GM21360 (cell line): ENCODE data around the gene TRMT112.

Source experiments
- ATAC-seq: cut with Tn5 transposase; IDR thresholded peaks from one replicate; pipeline ENCODE4 v1.9.1; 2021; ENCODE audit warnings: mild to moderate bottlenecking, moderate library complexity; ENCODE audit not compliant: unreplicated experiment

The TRMT112 gene

DNA sequence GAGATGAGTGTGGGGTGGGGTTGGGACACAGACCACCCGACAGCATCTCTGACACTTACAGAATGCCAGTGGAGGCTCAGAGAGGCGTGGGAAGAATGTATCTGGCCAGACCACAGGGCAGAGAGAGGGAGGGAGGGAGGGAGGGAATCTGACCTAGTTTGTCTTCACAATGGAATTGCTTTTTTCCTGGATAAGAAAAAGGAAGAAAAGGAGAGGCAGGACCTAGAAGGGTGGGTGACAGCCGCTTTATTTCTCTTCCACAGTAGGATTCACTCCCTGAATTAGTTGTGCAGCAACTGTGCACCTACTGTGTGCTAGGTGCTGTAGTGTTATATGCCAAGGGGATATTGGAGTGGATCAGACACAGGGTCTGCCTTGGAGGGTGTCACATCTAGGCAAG is 22.6 kb downstream of the TRMT112 start:
- no peak for ATAC-seq

DNA sequence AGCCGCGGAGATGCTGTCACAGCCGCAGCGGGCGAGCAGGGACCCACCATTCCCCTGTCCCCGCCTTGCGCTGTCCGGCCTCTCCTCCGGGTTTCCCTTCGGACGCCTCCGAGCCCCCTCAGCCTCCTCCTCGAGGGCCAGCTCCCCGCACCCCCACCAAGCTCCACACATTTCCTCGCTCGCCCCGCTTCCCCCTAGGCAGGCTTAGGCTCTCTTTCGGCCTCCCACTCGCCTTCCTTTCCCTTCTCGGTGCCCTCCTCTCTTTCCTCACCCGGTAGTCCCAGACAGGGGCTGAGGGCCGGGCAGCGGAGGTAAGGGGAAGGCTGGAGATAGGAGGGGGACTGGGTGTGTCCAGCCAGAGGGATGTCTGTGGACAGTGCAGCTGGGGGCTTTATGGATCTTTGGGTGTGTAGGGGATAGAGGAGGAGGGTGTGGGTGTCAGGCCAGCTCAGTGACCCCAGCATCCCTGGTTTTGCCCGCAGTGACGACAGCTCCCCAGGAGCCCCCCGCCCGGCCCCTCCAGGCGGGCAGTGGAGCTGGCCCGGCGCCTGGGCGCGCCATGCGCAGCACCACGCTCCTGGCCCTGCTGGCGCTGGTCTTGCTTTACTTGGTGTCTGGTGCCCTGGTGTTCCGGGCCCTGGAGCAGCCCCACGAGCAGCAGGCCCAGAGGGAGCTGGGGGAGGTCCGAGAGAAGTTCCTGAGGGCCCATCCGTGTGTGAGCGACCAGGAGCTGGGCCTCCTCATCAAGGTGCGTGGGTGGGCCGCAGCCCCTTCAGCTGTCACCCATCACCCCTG is 24.7 kb downstream of the TRMT112 start:
- ATAC-seq = no peak

DNA sequence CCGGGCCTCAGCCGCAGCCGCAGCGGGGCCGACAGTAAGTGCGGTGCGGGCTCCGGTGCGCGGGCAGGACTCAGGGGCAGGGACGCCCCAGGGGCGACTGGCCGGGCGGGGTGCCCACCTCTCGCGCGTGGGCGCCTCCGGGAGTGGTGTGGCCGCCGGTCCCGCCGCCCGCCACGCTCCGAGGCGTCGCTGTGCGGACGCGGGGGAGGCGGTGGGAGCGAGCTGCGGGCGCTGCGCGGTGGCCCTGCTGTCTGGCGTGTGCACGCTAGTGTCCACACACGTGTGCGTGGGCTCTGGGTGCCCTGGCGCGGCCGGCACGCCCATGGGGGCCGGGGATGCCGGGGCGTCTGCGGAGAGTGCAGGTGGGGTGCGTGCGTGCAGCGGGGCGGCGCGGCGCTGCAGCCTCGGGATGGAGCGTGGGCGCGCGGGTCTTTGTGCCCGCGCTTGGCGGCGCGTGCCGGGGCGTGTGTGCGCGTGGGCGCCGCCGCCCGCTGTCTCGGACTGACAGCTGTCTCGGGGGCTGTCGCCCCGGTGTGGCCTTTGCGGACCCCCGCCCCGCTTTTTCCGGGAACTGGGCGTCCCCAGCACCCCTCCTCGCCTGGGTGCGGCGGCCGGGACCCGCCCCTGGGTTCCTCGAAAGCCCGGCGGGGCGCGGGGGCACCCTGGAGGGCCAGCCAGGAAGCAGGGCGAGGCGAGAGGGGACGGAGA is 25.5 kb downstream of the TRMT112 start:
- ATAC-seq = no peak

DNA sequence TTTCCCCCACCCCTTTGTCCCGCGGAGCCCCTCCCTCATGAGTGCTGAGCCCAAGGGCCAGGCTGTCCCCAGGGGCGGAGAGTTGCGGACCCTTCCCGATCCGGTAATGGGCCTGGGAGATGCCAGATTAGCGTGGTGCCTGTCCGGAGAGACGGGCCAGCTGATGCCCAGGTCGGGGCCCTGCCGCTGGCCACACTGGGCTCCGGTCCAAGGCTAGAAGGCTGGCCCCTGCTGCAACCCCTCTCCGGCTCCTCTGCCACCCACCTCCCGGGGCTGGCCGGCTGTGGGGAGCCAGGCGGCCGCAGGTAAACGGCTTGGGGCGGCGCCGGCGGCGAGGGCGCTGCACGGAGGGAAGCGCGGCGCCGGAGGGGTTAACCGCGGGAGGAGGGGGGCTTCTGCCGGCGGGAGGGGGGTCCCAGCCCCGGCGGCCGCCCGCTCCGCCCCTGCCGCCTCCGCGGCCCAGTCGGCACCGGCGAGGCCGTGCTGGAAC is 26.1 kb downstream of the TRMT112 start, which contains the start of gene KCNK4:
KCNK4 (plus strand) TSS at position 41 of the 490 bp plus-strand sequence. CDS start 1,717 bp downstream, outside the sequence.
- ATAC-seq = no peak

DNA sequence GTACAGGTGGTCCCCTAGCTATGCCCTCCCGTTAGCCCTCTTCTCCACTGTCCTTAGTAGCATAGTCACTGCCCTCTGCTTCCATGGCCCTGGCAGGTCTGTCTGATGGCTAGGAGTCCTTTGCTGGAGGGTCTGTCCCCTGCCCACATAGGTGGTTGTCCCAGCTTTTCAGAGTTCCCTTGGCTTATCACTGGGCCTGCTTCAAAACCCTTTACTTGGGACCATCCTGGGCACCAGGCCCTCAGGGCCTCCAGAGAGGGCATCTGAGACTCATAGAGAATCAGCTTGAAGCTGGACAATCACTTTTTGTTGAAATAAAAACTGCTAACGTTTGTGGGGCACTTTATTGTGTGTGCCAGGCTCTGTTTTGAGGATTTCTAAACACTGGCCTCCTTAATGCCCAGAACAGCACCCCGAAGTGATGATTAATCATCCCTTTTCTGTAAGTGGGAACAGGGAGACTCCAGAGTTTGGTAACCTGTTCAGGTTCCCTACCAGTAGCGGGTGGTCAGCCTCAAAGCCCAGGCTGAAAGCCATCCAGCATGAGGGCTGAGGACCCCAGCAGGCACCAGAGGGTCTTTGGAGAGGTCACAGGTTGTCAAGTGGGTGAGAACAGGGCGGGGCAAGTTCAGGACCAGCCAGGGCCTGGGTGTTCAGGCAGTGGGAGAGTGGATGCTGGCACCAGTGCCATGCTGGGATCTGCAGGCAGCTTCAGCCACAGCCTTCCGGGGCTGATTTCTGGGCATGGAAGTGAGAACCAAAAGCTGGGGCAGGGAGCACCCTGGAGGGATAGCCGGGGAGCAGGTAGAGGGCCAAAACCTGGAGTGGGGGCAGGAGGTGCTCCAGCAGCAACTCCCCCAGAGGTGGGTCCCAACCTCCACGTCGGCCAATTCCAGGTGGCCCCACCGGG is 26.8 kb downstream of the TRMT112 start:
- ATAC-seq = no peak

DNA sequence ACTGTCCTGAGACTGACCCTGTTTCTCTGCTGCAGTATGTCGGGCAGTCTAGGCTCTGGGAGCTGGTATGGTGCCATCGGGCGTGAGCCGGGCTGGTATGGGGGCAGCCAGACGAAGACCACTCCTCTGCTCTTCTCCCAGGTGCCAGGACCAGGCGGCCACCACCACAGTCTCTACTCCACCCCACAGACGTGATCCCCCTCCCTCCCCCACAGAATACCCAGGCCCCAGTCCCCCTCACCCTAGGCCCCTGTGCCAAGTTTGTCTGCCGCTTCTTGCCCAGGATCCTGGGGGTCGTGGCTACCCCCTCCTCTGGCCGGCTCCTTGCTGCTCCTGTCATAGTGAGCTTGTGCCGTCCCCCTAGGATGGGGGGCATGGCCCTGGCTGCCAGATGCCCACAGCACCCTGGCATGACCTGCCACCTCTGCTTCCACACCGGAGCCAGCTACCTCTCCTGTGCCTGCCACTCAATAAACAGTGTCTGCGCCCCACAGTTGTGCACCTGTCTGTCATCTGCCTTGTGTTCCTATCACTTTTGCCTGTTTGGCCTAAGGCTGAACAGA is 28.3 kb downstream of the TRMT112 start:
- ATAC-seq = no peak

DNA sequence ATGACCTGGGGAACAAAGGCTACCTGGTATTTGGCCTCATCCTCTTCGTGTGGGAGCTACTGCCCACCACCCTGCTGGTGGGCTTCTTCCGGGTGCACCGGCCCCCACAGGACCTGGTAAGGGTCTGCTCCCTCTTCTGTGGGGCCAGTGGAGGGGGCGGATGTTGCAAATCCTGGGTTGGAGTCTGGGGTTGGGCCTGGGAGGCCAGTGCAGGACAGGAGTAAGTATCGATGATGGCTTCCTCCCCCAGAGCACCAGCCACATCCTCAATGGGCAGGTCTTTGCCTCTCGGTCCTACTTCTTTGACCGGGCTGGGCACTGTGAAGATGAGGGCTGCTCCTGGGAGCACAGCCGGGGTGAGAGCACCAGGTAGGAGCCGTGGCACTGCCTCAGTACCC is 29.0 kb downstream of the TRMT112 start:
- no peak for ATAC-seq

DNA sequence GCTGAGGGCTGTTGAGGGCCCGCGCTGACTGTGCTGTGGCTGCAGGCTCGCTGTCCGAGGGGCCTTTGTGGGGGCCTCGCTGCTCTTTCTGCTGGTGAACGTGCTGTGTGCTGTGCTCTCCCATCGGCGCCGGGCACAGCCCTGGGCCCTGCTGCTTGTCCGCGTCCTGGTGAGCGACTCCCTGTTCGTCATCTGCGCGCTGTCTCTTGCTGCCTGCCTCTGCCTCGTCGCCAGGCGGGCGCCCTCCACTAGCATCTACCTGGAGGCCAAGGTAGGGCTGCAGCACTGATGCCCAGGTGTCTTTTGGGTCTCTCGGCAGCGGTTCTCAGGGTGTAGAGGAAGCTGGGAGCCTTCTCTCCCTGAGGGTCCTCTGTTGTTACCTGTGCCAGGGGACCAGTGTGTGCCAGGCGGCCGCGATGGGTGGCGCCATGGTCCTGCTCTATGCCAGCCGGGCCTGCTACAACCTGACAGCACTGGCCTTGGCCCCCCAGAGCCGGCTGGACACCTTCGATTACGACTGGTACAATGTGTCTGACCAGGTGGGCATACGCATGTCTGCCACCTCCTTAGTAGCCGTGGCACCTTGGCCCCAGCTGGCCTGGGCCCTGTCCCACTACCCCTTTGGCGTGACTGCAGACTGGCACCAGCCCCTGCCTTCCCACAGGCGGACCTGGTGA is 29.5 kb downstream of the TRMT112 start:
- ATAC-seq = no peak

DNA sequence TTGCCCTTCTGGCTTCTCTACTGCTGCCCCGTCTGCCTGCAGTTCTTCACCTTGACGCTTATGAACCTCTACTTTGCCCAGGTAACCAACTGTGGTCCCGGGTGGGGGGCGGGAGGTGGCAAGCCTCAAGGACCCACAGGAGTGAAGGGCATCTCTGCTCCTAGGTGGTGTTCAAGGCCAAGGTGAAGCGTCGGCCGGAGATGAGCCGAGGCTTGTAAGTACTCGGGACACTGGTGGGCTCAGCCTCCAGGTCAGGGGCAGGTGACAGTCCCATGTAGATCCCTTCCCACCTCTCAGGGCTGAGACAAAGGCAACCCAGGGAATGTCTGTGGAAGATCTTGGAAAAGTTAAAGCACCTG is 30.6 kb downstream of the TRMT112 start:
- ATAC-seq = no peak

DNA sequence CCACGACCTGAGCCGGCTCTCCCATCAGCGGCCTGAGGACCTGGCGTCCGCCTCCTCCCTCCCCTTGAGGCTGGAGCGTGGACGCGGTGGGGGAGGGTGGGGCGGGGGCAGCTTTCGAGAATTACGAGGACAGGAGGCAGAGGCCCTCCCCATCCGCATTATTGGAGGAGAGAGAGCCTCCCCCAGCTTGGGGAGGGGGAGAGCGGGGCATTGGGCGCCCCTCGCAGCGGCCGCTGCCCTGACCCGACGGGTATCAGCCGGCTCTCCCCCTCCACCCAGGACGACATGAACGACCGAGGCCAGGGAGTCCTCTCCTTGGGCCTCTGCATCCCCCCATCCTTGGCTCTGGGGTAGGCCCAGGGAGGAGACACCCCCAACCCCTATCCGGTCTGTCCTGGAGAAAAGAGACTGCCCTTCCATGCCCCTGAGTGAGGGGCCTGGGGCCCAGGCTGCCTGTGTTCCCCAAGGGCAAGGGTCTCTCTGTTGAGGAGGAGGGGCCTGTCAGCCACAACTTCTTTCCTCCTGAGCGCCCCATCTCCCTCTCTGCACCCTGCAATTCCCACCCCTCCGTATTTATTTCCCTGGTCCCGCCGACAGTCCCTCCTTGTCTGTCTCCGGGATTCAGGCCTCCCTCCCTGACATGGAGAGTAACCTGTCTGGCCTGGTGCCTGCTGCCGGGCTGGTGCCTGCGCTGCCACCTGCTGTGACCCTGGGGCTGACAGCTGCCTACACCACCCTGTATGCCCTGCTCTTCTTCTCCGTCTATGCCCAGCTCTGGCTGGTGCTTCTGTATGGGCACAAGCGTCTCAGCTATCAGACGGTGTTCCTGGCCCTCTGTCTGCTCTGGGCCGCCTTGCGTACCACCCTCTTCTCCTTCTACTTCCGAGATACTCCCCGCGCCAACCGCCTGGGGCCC is 31.2 kb downstream of the TRMT112 start:
- ATAC-seq = no peak

DNA sequence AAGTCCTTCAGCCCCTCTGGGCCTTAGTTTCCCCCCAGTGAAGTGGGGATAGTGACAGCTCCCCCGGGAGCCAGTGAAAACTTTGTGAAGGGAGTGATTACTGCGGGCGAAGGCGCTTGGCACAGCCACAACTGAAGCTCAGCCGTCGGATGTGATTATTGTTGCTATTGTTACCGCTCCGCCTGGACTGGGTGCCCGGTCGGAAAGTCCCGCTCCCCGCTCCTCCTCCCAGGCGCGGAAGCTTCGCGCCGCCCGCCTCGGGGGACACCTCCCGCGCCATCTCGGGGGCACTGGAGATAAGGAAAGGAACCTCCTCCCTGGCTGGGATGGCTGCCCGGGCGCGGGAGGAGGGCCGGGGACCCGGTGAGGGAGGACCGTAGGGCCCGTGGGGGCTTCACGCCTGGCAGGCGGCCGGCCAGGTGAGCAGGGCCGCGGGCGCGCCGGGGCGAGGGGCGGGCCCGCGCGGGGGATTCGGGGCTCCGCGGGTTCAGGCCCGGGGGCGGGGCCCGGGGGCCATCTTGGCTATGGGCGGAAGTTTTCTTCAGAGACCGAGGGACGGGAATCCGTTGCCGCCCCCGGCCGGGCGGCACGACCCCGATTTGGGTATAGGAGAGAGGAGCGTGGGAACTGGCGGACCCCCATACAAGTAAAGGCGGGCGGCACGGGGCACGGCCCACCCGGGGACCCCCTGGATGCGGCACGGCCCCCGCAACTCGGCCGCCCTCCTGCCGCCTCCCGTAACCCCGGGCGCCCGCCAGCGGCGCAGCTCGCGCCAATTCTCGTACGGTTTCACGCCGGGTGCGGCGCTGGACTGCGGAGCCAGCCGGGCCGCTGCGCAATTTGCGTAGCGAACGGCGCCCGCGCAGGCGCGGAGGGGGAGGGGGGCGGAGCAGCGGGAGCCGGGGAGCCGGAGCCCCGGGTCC is 32.1 kb downstream of the TRMT112 start, which contains the start of gene GPR137:
GPR137 (plus strand) TSS at position 887 of the 923 bp plus-strand sequence. CDS start 677 bp downstream, outside the sequence.
- ATAC-seq = peak; percentile 50

DNA sequence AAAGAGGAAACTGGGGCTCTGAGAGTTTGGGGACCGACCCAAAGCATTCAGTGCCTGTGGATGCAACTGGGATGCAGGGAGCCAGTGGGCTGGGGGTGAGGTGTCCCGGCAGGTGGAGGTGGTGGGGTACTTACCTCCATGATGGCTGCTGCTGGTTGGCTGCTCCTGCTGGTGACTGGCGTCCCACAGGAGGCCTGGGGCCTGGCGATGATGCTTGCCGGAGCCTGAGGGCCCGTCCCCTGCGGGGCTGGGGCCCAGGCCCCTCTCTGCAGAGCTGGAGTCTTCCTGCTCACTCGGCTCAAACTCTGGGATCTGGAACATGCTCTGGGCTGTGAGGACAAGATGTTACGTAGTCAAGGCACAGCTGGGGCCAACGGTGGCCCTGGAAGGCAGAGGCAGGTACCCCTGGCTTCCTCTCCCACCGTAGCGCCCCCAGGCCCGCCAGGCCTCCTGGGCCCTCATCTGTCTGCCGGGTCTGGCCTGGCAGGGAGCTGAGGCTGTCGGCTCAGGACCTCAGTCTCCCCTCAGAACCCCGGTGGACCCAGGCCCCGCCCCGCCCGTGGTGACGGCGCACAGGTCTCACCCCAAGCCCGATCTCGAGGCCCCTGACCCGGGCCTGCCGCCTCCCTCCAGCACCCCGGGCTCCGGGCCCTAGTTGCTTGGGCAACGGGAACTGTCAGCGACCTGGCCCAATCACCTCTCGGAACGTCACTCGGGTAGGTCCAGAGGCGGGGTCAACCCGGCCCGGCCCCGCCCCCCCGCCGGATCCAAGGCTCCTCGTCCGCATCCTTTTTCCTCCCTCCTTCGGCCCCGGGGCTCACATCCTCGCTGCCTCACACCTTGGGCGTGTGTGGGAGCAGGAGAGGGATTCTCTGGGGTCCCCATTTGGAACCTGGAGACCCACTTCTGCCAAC is 33.1 kb downstream of the TRMT112 start, which contains the start of gene BAD:
BAD (minus strand) TSS at position 618 of the 914 bp plus-strand sequence; CDS start at position 321, 297 bp downstream.
- peak; percentile 63 for ATAC-seq

DNA sequence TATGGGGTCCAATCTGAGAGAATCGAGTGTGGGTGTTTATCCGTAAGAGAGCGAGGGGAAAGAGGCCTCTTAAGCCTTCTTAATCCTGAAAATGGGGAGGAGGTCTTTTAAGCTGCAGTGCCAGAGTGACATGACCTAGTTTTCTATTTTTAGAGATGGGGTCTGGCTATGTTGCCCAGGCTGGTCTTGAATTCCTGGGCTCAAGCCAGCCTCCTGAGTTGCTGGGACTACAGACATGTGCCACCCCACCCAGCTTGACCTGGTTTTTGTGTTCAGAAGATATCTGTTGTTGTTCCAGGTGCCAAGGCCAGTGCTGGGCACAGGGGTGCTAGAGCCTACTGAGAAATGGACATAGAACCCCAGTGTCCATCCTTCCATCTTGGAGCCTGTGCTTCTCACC is 34.3 kb downstream of the TRMT112 start:
- ATAC-seq = no peak

DNA sequence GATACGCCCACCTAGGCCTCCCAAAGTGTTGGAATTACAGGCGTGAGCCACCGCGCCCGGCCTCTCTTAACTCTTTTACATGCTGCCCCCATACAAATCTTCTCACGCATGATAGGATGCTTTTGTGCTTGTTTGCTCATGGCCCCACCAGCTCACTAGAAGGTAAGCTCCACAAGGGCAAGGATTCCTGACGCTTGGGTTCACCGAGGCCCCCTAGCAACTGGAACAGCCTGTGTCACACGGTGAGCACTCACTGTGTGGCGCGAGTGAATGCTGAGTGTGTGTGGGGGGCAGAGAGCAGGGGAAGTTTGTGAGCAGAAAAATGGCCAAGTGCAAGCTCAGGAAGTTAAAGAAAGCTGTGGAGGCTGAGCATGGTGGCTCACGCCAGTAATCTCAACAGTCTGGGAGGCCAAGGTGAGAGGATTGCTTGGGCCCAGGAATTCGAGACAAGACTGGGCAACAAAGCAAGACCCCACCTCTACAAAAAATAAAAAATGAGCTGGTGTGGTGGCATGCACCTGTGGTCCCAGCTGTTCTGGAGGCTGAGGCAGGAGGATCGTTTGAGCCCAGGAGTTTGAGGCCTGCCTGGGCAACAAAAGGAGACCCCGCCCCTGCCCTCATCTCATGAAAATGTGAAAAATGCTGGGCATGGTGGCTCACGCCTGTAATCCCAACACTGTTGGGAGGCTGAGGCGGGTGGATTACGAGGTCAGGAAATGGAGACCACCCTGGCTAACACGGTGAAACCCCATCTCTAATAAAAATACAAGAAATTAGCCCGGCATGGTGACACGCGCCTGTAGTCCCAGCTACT is 35.2 kb downstream of the TRMT112 start:
- ATAC-seq = no peak

DNA sequence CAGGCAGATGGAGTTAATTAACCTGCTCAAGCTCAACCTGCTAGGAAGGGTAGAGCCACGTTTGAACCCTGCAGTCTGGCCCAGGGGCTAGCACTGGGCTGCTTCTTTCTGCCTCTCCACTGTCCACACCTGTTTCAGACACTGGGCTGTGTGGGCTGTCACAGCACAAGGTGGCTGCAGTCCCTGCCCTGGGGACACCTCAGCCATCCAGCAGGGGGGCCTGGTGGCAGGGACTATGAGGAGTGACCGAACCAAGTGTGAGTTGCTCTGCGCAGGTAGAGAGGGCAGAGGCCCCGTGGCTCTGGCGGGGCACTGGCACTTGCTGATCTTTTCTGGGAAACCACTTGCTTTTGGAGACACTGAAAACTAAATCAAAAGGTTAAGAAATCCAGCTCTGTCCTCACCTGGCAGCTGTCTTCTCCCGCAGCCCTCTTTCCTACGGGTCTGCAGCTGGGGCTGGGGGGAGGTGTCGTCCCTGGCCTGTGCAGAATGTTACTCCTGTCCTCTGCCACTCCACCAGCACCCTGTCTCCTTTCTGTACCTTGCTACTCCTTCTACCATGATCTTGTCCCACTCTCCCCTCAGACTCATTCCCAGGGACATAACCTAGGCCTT is 38.7 kb downstream of the TRMT112 start:
- ATAC-seq = no peak
